ENCODE measurements around the gene ATXN1. TPM values are rescaled to one million over a fixed set of nuclear protein-coding genes. Genes with fewer than 3 reads are reported as not detected.

Gene ATXN1
- polyA plus RNA-seq, 4 donors = 4.6 to 16.5 (median 5.9) TPM

- Histone ChIP-seq H3K4me3 (ENCODE audit: low read depth in 1 of 3, low read length in 3 of 3) (no peak overlapping the region), H3K9me3 (ENCODE audit: control insufficient read depth in 2 of 2, insufficient read depth in 1 of 2, low read depth in 1 of 2, low read length in 1 of 2) (no peaks in the 10 kb centered on the region), H3K36me3 (ENCODE audit: control insufficient read depth in 3 of 3, insufficient read depth in 2 of 3, low read depth in 1 of 3, low read length in 3 of 3) (peaks cover 0 to 35% (median 5%) of the 10 kb centered on the region in 3 donors), H3K4me1 (ENCODE audit: control insufficient read depth in 3 of 3, insufficient read depth in 2 of 3, low read depth in 1 of 3, low read length in 2 of 3) (peaks cover 0 to 7% (median 6%) of the 10 kb centered on the region in 3 donors), H3K27me3 (ENCODE audit: control insufficient read depth in 3 of 3, insufficient read depth in 3 of 3, low read length in 3 of 3) (no peaks in the 10 kb centered on the region), H3K27ac (ENCODE audit: low read depth in 1 of 3, low read length in 2 of 3) (no peak overlapping the region)
- DNase-seq (no peak), FAIRE-seq (no peak)
- WGBS, 3 donors = 96 to 98% (median 97%) methylated on average over 22 to 34 of the region's 34 CpGs
These were observed 433.4 kb downstream of the ATXN1 start for GRCh38 chr6:16327777-16328325.

DNA sequence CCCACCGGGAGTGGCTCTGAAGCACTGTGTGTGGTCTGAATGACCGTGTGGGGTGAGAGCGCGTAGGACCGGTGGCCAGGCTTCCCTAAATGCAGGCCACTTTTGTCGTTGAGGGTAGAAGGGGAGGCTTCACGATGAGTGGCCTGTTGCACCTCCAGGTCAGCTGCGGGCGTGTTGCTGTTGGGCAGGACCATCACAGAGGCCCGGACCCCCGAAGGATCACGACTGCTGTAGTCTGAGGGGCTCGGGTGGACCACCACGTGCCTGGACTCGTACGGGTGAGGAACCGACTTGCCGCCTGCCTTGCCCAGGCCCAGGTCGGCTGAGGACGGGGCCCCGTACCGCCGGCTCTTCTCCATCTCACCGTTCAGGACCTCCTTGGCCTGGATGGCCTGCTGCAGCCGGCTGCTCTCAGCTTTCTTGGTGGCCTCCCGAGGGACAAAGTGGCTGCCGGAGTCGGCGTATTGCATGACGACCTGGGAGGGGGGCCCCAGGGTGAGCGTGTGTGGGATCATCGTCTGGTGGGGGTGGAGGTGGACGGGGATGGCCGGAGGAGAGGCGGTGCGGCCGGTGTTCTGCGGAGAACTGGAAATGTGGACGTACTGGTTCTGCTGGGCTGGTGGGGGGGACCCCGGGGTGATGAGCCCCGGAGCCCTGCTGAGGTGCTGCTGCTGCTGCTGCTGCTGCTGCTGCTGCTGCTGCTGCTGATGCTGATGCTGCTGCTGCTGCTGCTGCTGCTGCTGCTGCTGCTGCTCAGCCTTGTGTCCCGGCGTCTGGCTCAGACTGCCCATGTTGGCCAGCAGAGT is 434.1 kb downstream of the ATXN1 start:
- Histone ChIP-seq H3K27me3 (ENCODE audit: control insufficient read depth in 3 of 3, insufficient read depth in 3 of 3, low read length in 3 of 3) (no peaks in the 10 kb centered on the region), H3K27ac (ENCODE audit: low read depth in 1 of 3, low read length in 2 of 3) (no peak overlapping the region), H3K9me3 (ENCODE audit: control insufficient read depth in 2 of 2, insufficient read depth in 1 of 2, low read depth in 1 of 2, low read length in 1 of 2) (no peaks in the 10 kb centered on the region), H3K4me3 (ENCODE audit: low read depth in 1 of 3, low read length in 3 of 3) (no peak overlapping the region), H3K36me3 (ENCODE audit: control insufficient read depth in 3 of 3, insufficient read depth in 2 of 3, low read depth in 1 of 3, low read length in 3 of 3) (peaks cover 0 to 35% (median 5%) of the 10 kb centered on the region in 3 donors), H3K4me1 (ENCODE audit: control insufficient read depth in 3 of 3, insufficient read depth in 2 of 3, low read depth in 1 of 3, low read length in 2 of 3) (peaks cover 0 to 7% (median 5%) of the 10 kb centered on the region in 3 donors)
- WGBS, 3 donors = 96 to 98% (median 97%) methylated on average over 43 of the region's 43 CpGs
- FAIRE-seq (no peak), DNase-seq (no peak)

DNA sequence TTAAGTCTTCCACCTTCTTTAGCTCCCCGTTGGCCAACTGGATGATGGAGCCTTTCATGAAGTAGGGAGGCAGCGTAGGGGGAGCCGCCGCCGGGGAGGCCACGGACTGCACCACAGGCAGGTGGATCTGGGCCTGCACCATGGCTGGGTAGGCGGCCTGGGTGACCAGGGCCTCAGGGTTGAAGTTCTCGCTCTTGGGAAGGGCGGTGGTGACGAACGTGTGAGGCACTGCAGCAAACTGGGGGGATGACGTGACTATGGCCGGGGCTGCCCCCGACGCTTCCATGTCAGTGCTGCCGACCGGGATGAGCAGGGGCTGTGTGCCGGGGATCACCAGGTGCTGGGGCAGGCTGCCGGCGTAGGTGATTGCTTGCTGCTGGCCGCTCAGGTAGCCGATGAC is 434.7 kb downstream of the ATXN1 start:
- Histone ChIP-seq H3K36me3 (ENCODE audit: control insufficient read depth in 3 of 3, insufficient read depth in 2 of 3, low read depth in 1 of 3, low read length in 3 of 3) (peaks cover 0 to 37% (median 5%) of the 10 kb centered on the region in 3 donors), H3K27me3 (ENCODE audit: control insufficient read depth in 3 of 3, insufficient read depth in 3 of 3, low read length in 3 of 3) (no peaks in the 10 kb centered on the region), H3K9me3 (ENCODE audit: control insufficient read depth in 2 of 2, insufficient read depth in 1 of 2, low read depth in 1 of 2, low read length in 1 of 2) (no peaks in the 10 kb centered on the region), H3K27ac (ENCODE audit: low read depth in 1 of 3, low read length in 2 of 3) (no peak overlapping the region), H3K4me3 (ENCODE audit: low read depth in 1 of 3, low read length in 3 of 3) (no peak overlapping the region), H3K4me1 (ENCODE audit: control insufficient read depth in 3 of 3, insufficient read depth in 2 of 3, low read depth in 1 of 3, low read length in 2 of 3) (peaks cover 0 to 4% (median 2%) of the 10 kb centered on the region in 3 donors)
- 96 to 98% (median 97%) methylated on average over 21 to 22 of the region's 22 CpGs for WGBS, 3 donors
- FAIRE-seq = no peak
- no peak for DNase-seq

DNA sequence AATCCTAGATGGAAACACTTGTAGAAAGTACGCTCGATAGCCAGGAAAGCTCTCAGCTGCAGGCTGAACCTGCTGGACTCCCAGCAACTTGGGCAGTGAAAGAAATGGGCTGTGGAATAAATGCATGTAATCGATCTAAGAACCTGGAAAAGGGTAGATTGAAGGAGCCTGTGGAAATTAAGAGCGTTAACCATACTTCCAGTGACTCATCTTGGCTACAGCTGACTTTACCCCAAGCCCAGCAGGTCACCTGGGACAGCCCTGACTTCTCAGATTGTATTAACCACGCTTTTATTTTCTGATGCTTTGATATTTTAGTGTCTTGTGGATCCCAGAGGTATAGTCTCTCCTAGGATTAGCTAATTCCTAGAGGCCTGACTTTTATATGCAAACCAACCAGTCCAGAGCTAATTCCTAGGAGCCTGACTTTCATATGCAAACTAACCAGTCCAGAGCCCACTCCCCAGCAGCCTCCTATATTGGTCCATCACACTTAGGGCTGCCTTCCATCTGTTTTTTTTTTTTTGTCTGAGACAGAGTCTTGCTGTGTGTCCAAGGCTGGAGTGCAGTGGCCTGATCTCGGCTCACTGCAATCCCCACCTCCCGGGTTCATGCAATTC is 436.5 kb downstream of the ATXN1 start:
- no peaks in the 10 kb centered on the region for H3K9me3 ChIP-seq (ENCODE audit: control insufficient read depth in 2 of 2, insufficient read depth in 1 of 2, low read depth in 1 of 2, low read length in 1 of 2)
- DNase-seq = no peak
- peaks cover 0 to 44% (median 5%) of the 10 kb centered on the region in 3 donors for H3K36me3 ChIP-seq (ENCODE audit: control insufficient read depth in 3 of 3, insufficient read depth in 2 of 3, low read depth in 1 of 3, low read length in 3 of 3)
- no peak overlapping the region for H3K4me3 ChIP-seq (ENCODE audit: low read depth in 1 of 3, low read length in 3 of 3)
- H3K4me1 ChIP-seq (ENCODE audit: control insufficient read depth in 3 of 3, insufficient read depth in 2 of 3, low read depth in 1 of 3, low read length in 2 of 3) = peaks cover 0 to 6% (median 0%) of the 10 kb centered on the region in 3 donors
- no peak for FAIRE-seq
- no peak overlapping the region for H3K27ac ChIP-seq (ENCODE audit: low read depth in 1 of 3, low read length in 2 of 3)
- H3K27me3 ChIP-seq (ENCODE audit: control insufficient read depth in 3 of 3, insufficient read depth in 3 of 3, low read length in 3 of 3) = no peaks in the 10 kb centered on the region
- WGBS, 3 donors = 85 to 89% (median 89%) methylated on average over 7 of the region's 7 CpGs

DNA sequence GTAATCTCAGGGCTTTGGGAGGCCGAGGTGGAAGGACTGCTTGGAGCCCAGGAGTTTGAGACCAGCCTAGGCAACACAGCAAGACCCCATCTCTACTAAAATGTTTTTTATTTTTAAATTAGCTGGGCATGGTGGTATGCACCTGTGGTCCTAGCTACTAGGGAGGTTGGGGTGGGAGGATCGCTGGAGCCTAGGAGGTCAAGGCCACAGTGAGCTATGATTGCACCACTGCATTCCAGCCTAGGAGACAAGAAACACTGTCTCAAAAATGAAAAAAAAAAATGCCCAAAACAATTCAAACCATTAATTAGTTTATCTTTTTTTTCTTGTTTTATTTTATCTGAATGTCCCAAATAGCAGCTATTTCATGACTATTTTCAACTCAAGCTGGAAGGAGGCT is 437.1 kb downstream of the ATXN1 start:
- peaks cover 0 to 43% (median 5%) of the 10 kb centered on the region in 3 donors for H3K36me3 ChIP-seq (ENCODE audit: control insufficient read depth in 3 of 3, insufficient read depth in 2 of 3, low read depth in 1 of 3, low read length in 3 of 3)
- no peak overlapping the region for H3K27ac ChIP-seq (ENCODE audit: low read depth in 1 of 3, low read length in 2 of 3)
- WGBS, 3 donors = 95 to 100% (median 95%) methylated on average over 2 of the region's 2 CpGs
- no peaks in the 10 kb centered on the region for H3K27me3 ChIP-seq (ENCODE audit: control insufficient read depth in 3 of 3, insufficient read depth in 3 of 3, low read length in 3 of 3)
- FAIRE-seq (no peak), DNase-seq (no peak)
- no peaks in the 10 kb centered on the region for H3K9me3 ChIP-seq (ENCODE audit: control insufficient read depth in 2 of 2, insufficient read depth in 1 of 2, low read depth in 1 of 2, low read length in 1 of 2)
- H3K4me1 ChIP-seq (ENCODE audit: control insufficient read depth in 3 of 3, insufficient read depth in 2 of 3, low read depth in 1 of 3, low read length in 2 of 3) = peaks cover 0 to 6% (median 0%) of the 10 kb centered on the region in 3 donors
- no peak overlapping the region for H3K4me3 ChIP-seq (ENCODE audit: low read depth in 1 of 3, low read length in 3 of 3)

DNA sequence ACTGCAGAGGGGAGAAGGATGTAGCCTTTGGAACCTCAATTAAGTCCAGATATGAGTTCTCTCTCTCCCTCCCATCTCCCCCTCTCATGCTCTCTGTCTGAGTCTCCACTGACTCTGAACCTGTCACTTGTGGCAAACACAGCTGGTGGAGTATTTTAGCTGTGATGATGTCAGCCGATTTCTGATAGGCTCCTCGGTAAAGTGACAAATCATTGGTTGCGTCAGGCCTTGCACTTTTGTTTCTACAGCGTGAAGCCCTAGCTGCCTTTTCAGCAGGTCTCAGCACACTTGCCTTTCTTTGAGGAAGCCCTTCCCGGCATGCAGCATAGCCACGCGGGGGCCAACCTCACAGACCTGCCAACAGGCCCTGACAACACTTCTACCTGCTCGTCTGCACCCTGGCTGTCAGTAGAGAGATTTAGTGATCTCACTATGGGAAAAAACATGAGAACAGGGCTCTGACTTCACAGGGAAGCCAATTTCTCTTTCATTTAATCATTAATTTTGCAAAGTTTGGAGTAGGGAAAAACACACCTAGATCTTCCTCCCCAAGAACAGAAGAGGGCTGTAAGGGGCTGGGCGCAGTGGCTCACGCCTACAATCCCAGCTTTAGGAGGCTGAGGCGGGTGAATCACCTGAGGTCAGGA is 438.5 kb downstream of the ATXN1 start:
- 40 to 73% (median 62%) methylated on average over 11 of the region's 11 CpGs for WGBS, 3 donors
- H3K36me3 ChIP-seq (ENCODE audit: control insufficient read depth in 3 of 3, insufficient read depth in 2 of 3, low read depth in 1 of 3, low read length in 3 of 3) = peaks cover 0 to 38% (median 5%) of the 10 kb centered on the region in 3 donors
- peak overlapping the region; percentile 52 to 84 (median 55) for H3K27ac ChIP-seq (ENCODE audit: low read depth in 1 of 3, low read length in 2 of 3)
- DNase-seq = peak; percentile 65 to 68
- no peak for FAIRE-seq
- no peaks in the 10 kb centered on the region for H3K9me3 ChIP-seq (ENCODE audit: control insufficient read depth in 2 of 2, insufficient read depth in 1 of 2, low read depth in 1 of 2, low read length in 1 of 2)
- no peak overlapping the region for H3K4me3 ChIP-seq (ENCODE audit: low read depth in 1 of 3, low read length in 3 of 3)
- H3K27me3 ChIP-seq (ENCODE audit: control insufficient read depth in 3 of 3, insufficient read depth in 3 of 3, low read length in 3 of 3) = no peaks in the 10 kb centered on the region
- H3K4me1 ChIP-seq (ENCODE audit: control insufficient read depth in 3 of 3, insufficient read depth in 2 of 3, low read depth in 1 of 3, low read length in 2 of 3) = peaks cover 0 to 6% (median 0%) of the 10 kb centered on the region in 3 donors

DNA sequence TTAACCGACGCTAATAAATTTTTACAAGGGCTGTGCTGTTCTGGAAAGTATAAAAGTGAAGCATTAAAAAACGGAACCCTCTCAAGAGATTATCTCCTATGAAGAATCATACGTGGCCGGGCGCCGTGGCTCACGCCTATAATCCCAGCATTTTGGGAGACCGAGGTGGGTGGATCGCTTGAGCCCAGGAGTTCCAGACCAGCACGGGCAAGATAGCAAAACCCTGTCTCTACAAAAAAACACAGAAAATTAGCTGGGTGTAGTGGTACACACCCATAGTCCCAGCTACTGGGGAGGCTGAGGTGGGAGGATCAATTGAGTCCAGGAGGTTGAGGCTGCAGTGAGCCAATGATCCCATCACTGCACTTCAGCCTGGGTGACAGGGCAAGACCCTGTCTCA is 439.4 kb downstream of the ATXN1 start:
- Histone ChIP-seq H3K9me3 (ENCODE audit: control insufficient read depth in 2 of 2, insufficient read depth in 1 of 2, low read depth in 1 of 2, low read length in 1 of 2) (no peaks in the 10 kb centered on the region), H3K27ac (ENCODE audit: low read depth in 1 of 3, low read length in 2 of 3) (peak overlapping the region in 1 of 3 donors; percentile 82), H3K27me3 (ENCODE audit: control insufficient read depth in 3 of 3, insufficient read depth in 3 of 3, low read length in 3 of 3) (no peaks in the 10 kb centered on the region), H3K4me3 (ENCODE audit: low read depth in 1 of 3, low read length in 3 of 3) (no peak overlapping the region), H3K36me3 (ENCODE audit: control insufficient read depth in 3 of 3, insufficient read depth in 2 of 3, low read depth in 1 of 3, low read length in 3 of 3) (peaks cover 0 to 28% (median 1%) of the 10 kb centered on the region in 3 donors), H3K4me1 (ENCODE audit: control insufficient read depth in 3 of 3, insufficient read depth in 2 of 3, low read depth in 1 of 3, low read length in 2 of 3) (peaks cover 0 to 6% (median 0%) of the 10 kb centered on the region in 3 donors)
- no peak for DNase-seq
- 94 to 98% (median 96%) methylated on average over 11 of the region's 11 CpGs for WGBS, 3 donors
- no peak for FAIRE-seq

GRCh38 chr6:16321341-16321710 is 439.9 kb downstream of the ATXN1 start:
- no peaks in the 10 kb centered on the region for H3K9me3 ChIP-seq (ENCODE audit: control insufficient read depth in 2 of 2, insufficient read depth in 1 of 2, low read depth in 1 of 2, low read length in 1 of 2)
- 91 to 95% (median 92%) methylated on average over 7 of the region's 7 CpGs for WGBS, 3 donors
- peak overlapping the region in 2 of 3 donors; percentile 2 to 82 for H3K27ac ChIP-seq (ENCODE audit: low read depth in 1 of 3, low read length in 2 of 3)
- H3K27me3 ChIP-seq (ENCODE audit: control insufficient read depth in 3 of 3, insufficient read depth in 3 of 3, low read length in 3 of 3) = no peaks in the 10 kb centered on the region
- H3K36me3 ChIP-seq (ENCODE audit: control insufficient read depth in 3 of 3, insufficient read depth in 2 of 3, low read depth in 1 of 3, low read length in 3 of 3) = peaks cover 0 to 23% (median 0%) of the 10 kb centered on the region in 3 donors
- no peak for DNase-seq
- H3K4me1 ChIP-seq (ENCODE audit: control insufficient read depth in 3 of 3, insufficient read depth in 2 of 3, low read depth in 1 of 3, low read length in 2 of 3) = peaks cover 0 to 6% (median 0%) of the 10 kb centered on the region in 3 donors
- no peak for FAIRE-seq
- no peak overlapping the region for H3K4me3 ChIP-seq (ENCODE audit: low read depth in 1 of 3, low read length in 3 of 3)

All from small intestine (tissue), 7 donors.